B cell (primary cell): ENCODE data around the gene CIT.

Source experiments
- EZH2 ChIP-seq: IDR thresholded peaks from 2 replicates; pipeline ENCODE4 v1.6.1; 2012; ENCODE audit warnings: borderline replicate concordance, low read depth, mild to moderate bottlenecking, moderate library complexity, low read length; ENCODE audit not compliant: insufficient read depth, poor library complexity, severe bottlenecking
- TF ChIP-seq, protein P1 (sequence below): fragments of 200-600 bp; IDR thresholded peaks from one replicate; pipeline ENCODE4 v1.8.0; 2022; ENCODE audit warnings: antibody characterized with exemption, mild to moderate bottlenecking

DNA sequence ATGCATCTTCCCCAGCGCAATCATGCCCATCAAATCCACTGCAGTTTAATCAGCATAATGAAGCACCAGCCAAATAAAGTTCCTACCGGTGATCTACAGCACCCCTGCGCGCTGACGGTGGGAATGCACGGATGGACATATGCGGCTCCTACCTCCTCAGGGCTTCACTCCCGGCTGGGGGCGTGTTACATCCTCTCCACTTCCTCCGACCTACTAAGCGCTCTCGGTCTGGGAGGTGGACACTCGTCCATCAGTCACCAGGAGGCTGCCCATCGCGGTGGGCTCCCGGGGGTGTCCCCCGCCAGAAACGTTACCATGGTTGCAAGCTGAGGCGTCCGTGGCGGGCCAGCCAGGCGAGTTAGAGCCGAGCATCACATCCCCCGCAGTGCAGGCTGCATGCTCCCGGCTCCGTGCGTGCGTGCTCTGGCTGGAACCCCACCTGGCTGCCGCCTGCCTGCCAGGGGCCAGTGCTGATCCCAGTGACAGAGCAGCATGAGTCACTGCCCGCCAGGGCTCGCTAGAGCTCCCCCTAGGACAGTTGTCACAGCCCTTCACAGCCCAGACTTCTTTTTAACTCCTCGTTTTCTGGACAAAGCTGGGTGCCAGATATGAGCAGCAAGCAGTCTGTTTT is 73.0 kb downstream of the CIT start:
- TF ChIP-seq, protein P1, sequence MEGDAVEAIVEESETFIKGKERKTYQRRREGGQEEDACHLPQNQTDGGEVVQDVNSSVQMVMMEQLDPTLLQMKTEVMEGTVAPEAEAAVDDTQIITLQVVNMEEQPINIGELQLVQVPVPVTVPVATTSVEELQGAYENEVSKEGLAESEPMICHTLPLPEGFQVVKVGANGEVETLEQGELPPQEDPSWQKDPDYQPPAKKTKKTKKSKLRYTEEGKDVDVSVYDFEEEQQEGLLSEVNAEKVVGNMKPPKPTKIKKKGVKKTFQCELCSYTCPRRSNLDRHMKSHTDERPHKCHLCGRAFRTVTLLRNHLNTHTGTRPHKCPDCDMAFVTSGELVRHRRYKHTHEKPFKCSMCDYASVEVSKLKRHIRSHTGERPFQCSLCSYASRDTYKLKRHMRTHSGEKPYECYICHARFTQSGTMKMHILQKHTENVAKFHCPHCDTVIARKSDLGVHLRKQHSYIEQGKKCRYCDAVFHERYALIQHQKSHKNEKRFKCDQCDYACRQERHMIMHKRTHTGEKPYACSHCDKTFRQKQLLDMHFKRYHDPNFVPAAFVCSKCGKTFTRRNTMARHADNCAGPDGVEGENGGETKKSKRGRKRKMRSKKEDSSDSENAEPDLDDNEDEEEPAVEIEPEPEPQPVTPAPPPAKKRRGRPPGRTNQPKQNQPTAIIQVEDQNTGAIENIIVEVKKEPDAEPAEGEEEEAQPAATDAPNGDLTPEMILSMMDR, result no peak
- no peak for TF ChIP-seq EZH2
